ENCODE measurements around the gene CLK3. TPM values are rescaled to one million over a fixed set of nuclear protein-coding genes. Genes with fewer than 3 reads are reported as not detected.

The CLK3 gene
- total and polyA plus RNA-seq, 2 donors (not counting 3 experiments of a cell fraction or from before 2014, with no cell fraction given) = 75.5 to 121 TPM

DNA sequence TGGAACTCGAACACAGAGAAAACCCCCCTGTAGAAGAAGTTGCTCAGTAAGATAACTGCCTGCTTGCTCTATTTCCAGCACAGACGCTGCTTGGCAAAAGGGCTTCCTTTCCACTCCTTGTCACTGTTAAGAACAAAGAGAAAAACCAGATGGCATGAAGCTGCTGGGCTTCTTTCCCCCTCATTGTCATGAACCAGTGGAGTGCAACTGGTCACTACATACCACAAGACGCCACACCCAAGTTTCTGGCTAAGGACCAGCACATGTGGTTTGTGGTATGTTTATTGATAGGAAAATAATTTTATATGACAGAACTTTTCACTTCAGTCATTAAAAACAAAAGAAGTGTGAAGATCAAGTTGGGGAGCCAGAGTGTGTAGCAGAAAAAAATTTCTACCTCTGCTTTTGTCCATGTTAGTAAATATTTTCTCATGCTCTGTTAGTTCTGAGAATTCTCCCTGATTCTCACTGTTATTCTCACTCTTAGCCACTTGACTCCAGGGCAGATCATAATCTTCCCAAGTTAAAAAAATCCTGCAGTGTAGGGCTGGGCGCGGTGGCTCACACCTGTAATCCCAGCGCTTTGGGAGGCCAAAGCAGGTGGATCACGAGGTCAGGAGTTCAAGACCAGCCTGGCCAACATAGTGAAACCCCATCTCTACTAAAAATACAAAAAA lies 37.9 kb downstream of the CLK3 start:
- Histone ChIP-seq H3K4me2 (ENCODE audit: insufficient read depth, low read length) (no peak overlapping the region), H3K27me3 (ENCODE audit: control insufficient read depth in 2 of 2, insufficient read depth in 2 of 2, low read length in 2 of 2) (no peaks in the 10 kb centered on the region), H3K79me2 (ENCODE audit: control insufficient read depth, insufficient read depth, low read length) (peaks cover 9% of the 10 kb centered on the region), H3K36me3 (ENCODE audit: control insufficient read depth in 2 of 2, extremely low read depth in 1 of 2, insufficient read depth in 2 of 2, low read length in 2 of 2) (no peaks in the 10 kb centered on the region), H3K9ac (replicated peaks; ENCODE audit: extremely low read depth, insufficient read depth, low read length) (no peak overlapping the region), H4K20me1 (replicated peaks; ENCODE audit: control insufficient read depth, extremely low read depth, insufficient read depth, low read length) (no peaks in the 10 kb centered on the region), H3K9me1 (replicated peaks; ENCODE audit: control insufficient read depth, extremely low read depth, insufficient read depth, low read length) (no peaks in the 10 kb centered on the region), H3K9me3 (replicated peaks; ENCODE audit: control insufficient read depth, insufficient read depth, low read length) (no peaks in the 10 kb centered on the region), H3K4me1 (ENCODE audit: control insufficient read depth, extremely low read depth, insufficient read depth, low read length) (peaks cover 40% of the 10 kb centered on the region), H3K27ac (ENCODE audit: insufficient read depth, low read depth, low read length) (peak overlapping the region; percentile 53), H2AFZ (ENCODE audit: low read depth, low read length) (no peak overlapping the region), H3K4me3 (replicated peaks in 1 of 3; ENCODE audit: insufficient read depth in 1 of 3, low read depth in 1 of 3, low read length in 3 of 3) (no peak overlapping the region)
- peak; percentile 68 for FAIRE-seq
- TF ChIP-seq, protein P1, sequence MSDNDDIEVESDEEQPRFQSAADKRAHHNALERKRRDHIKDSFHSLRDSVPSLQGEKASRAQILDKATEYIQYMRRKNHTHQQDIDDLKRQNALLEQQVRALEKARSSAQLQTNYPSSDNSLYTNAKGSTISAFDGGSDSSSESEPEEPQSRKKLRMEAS (IDR thresholded peaks at IDR 0.05; ENCODE audit: insufficient read depth, insufficient read length) = no peak
- no peak for TF ChIP-seq POLR2AphosphoS5 (IDR thresholded peaks at IDR 0.05; ENCODE audit: insufficient read depth, low read depth, low read length)
- no peak for TF ChIP-seq GATA2 (IDR thresholded peaks at IDR 0.05; ENCODE audit: insufficient read depth, insufficient read length, low read depth, low read length)
- no peak for TF ChIP-seq POLR2A (IDR thresholded peaks at IDR 0.05; ENCODE audit: low read depth, low read length)
- TF ChIP-seq MYC (IDR thresholded peaks at IDR 0.05; ENCODE audit: low read depth, low read length) = no peak
- TF ChIP-seq EZH2 (IDR thresholded peaks at IDR 0.05; ENCODE audit: borderline replicate concordance, low read depth, low read length, severe bottlenecking) = no peak
- TF ChIP-seq JUN (IDR thresholded peaks at IDR 0.05; ENCODE audit: borderline replicate concordance, insufficient read depth, insufficient read length, low read depth) = no peak
- no peak for TF ChIP-seq FOS (IDR thresholded peaks at IDR 0.05; ENCODE audit: borderline replicate concordance, insufficient read depth, low read length)
- no peak for TF ChIP-seq CTCF (IDR thresholded peaks at IDR 0.05; ENCODE audit: extremely low read depth in 1 of 2, insufficient read depth in 1 of 2, low read depth in 1 of 2, low read length in 2 of 2)
- no TSS peak for BruUV-seq (replicated peaks)
- dilution Hi-C loops (cut with MboI; ENCODE audit: extremely low pct_ligation_motif_present, low sequenced_read_pairs) = no loop called here
- peak; percentile 61 for DNase-seq (ENCODE audit: low read depth, low spot score)
- POLR2A ChIA-PET = no interaction called here
- CTCF ChIA-PET = interaction anchor here (0.7 to 2.1 kb wide), 5 partner anchors 10 to 244 kb away, joined by 3 to 10 read pairs (median 6); no protein-coding TSS in a partner anchor
- intact Hi-C loops (cut with micrococcal nuclease) = no loop called here

All from endothelial cell of umbilical vein (primary cell).